Panc1 (cell line): ENCODE results near the gene COL6A1.

ENCODE experiments used
- CTCF ChIP-seq: fragments of 450-650 bp; IDR thresholded peaks from 2 replicates; pipeline ENCODE4 v1.5.1; 2017; ENCODE audit warnings: mild to moderate bottlenecking
- POLR2AphosphoS5 ChIP-seq: IDR thresholded peaks from 2 replicates; pipeline ENCODE4 v1.6.1; 2012; ENCODE audit warnings: mild to moderate bottlenecking, low read depth, low read length, moderate library complexity
- REST ChIP-seq, 2 experiments: IDR thresholded peaks; 2 replicates each; pipeline ENCODE4 v1.6.1; 2011 to 2012; ENCODE audit warnings: low read depth in 2 of 2, control low read depth in 1 of 2, low read length in 1 of 2, mild to moderate bottlenecking in 1 of 2, moderate library complexity in 1 of 2; ENCODE audit not compliant: insufficient read depth in 1 of 2
- SIN3A ChIP-seq: IDR thresholded peaks from 2 replicates; pipeline ENCODE4 v1.6.1; 2012; ENCODE audit warnings: low read depth, mild to moderate bottlenecking, low read length, moderate library complexity, borderline replicate concordance; ENCODE audit not compliant: insufficient read depth
- TCF7L2 ChIP-seq: IDR thresholded peaks from 2 replicates; pipeline ENCODE4 v1.6.1; 2011; ENCODE audit warnings: mild to moderate bottlenecking, low read depth, low read length, inconsistent platforms

GRCh38 chr21:46001821-46002681 is 20.5 kb downstream of the COL6A1 start:
- TF ChIP-seq CTCF: no peak
- no peak for TF ChIP-seq POLR2AphosphoS5
- TF ChIP-seq TCF7L2: no peak
- no peak for TF ChIP-seq REST (IDR thresholded peaks at IDR 0.05; ENCODE audit: insufficient read depth in 1 of 2, low read depth in 2 of 2, low read length in 1 of 2)
- TF ChIP-seq SIN3A: no peak
